ENCODE data around the gene ELP5.

ELP5 gene

GRCh38 chr17:7282752-7283321, 30.8 kb downstream of the ELP5 start:
- in situ Hi-C loops (cut with MboI; ENCODE audit: low sequenced_read_pairs), result no loop called here

DNA sequence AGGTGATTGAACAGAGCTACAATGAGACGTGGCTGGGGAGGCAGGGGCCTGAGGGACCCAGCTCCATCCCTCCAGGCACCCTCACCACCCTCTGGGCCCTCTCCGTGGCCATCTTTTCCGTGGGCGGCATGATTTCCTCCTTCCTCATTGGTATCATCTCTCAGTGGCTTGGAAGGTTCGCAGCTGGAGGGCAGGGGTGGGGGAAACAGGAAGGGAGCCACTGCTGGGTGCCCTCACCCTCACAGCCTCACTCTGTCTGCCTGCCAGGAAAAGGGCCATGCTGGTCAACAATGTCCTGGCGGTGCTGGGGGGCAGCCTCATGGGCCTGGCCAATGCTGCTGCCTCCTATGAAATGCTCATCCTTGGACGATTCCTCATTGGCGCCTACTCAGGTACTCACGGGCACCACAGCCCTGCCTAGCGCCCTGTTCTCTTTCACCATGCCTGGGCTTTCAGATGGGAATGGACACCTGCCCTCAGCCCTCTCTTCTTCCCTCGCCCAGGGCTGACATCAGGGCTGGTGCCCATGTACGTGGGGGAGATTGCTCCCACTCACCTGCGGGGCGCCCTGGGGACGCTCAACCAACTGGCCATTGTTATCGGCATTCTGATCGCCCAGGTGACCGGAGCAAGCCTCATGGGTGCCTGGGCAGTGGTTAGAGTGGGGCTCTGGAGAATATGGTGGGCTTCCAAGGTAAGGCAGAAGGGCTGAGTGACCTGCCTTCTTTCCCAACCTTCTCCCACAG, 31.6 kb downstream of the ELP5 start:
- in situ Hi-C loops (cut with MboI; ENCODE audit: low sequenced_read_pairs), result no loop called here

GRCh38 chr17:7284911-7285310, 32.9 kb downstream of the ELP5 start:
- in situ Hi-C loops (cut with MboI; ENCODE audit: low sequenced_read_pairs), result no loop called here

DNA sequence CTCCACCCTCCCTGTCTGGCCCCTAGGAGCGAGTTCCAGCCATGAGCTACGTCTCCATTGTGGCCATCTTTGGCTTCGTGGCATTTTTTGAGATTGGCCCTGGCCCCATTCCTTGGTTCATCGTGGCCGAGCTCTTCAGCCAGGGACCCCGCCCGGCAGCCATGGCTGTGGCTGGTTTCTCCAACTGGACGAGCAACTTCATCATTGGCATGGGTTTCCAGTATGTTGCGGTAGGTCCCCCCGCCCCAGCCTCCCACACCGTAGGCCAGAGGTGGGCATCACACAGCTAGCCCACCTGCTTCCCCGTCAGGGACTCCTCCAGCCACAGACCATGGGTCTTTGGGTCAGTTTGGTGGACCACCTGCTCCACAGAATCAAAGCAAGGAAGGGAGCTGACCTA, 33.7 kb downstream of the ELP5 start:
- in situ Hi-C loops (cut with MboI; ENCODE audit: low sequenced_read_pairs), result no loop called here

- in situ Hi-C loops (cut with MboI; ENCODE audit: low sequenced_read_pairs), result no loop called here
Observed at GRCh38 chr17:7289256-7290032, 37.4 kb downstream of the ELP5 start.

DNA sequence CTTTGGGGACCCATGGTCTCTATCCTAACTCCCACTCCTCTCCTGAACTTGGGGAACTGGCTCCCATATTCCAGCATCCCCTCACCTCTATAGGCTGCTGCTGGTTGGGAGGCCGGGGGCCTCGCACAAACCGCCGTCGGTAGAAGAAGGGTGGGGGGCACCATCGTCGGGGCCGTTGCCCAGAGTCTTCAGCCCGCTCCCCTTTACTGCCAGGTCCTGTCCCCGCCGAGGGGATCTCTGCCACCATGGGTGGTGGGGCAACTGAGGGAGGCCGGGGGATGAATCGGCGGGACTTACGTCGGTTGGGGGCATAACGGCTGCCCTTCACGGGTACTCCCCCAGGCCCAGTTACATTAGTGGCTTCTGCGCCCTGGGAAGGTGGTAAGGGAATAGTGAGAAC, 38.2 kb downstream of the ELP5 start:
- in situ Hi-C loops (cut with MboI; ENCODE audit: low sequenced_read_pairs), result no loop called here

GRCh38 chr17:7290685-7291084, 38.7 kb downstream of the ELP5 start:
- in situ Hi-C loops (cut with MboI; ENCODE audit: low sequenced_read_pairs), result no loop called here

DNA sequence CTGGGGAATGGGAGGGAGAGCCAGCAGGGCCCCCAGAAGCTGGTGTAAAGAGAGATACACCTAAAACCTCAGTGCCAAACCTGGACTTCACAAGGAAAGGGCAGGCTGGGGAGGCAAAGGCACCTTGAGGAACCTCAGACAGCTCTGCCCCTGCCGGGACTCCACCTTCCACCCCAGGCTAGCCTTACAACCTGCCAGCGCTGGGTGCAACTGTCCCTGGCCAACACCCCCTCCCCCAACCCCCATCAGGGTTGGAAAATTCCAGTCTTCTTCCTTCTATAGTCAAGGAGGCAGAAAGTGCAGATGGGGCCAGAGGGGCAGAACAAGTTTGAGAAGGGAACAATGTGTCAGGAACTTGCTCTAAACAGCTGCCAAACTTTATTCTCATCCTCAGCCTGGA, 40.2 kb downstream of the ELP5 start:
- in situ Hi-C loops (cut with MboI; ENCODE audit: low sequenced_read_pairs), result no loop called here

DNA sequence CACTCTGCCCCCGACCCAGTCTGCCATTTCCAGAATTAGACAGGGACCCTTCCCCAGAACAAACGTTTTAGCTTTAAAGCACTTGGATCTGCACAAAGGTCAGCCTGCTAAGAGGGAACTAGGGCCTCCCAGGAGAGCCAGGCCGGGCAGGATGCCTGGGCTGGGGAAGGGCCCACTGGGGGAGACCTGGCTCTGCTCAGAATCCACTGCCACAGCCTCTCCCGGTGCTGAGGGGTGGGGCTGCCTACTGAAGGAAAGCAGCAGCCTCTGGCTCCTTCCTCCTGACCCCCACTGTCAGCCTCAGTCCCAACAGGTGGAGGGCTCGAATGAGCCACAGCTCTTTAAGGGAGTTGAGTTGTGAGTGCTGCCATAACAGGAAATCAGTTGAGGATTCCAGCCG, 40.7 kb downstream of the ELP5 start:
- in situ Hi-C loops (cut with MboI; ENCODE audit: low sequenced_read_pairs), result no loop called here

DNA sequence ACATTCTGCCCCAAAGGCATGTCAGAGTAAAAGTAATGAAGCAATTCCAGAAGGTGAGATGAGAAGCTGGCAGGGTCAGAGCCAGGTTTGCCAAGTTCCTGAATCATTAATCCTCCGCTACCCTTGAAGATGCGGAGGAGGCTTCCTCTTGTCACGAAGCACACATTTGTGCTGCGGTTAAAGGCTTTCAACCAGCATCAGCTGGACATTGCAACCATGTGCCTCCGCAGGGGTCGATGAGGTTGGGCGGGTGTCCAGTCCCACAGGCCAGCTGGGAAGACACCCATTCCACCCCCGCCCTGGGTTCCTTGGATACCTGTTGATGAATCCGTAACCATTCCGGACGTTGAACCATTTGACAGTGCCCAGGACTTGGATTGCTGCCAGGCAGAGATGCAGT, 41.1 kb downstream of the ELP5 start:
- in situ Hi-C loops (cut with MboI; ENCODE audit: low sequenced_read_pairs), result no loop called here

- in situ Hi-C loops (cut with MboI; ENCODE audit: low sequenced_read_pairs), result no loop called here
Observed at GRCh38 chr17:7293816-7294613, 42.0 kb downstream of the ELP5 start.

DNA sequence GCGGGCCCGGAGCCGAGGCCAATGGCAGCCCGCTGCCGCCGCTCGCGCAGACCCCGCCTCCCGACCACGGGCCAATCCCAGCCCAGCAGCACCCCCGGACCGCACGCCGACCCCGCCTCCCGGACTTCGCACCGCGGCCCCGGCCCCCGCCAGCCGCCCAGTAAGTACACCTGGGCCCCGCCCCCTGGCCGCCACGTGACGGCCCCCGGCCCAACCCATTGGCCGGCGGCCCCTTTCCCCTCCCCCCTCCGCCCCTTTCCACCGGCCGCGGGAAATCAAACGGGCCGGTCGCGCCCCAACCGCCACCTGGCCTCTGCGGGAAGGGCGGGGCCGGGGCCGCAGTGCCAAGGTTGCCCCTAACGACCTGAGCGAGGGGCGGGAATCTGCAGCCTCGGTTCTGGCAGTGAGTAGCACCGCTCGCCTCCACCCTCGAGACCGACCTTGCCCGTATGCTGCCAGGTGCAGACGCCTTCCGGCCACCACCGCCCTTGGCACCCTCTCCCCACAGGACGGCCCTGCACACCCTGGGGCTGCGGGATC, 42.7 kb downstream of the ELP5 start, which contains the start of gene YBX2:
Gene YBX2 (minus strand): TSS at position 26 of the 540 bp plus-strand sequence. CDS start 139 bp downstream, outside the sequence.
- in situ Hi-C loops (cut with MboI; ENCODE audit: low sequenced_read_pairs), result no loop called here

DNA sequence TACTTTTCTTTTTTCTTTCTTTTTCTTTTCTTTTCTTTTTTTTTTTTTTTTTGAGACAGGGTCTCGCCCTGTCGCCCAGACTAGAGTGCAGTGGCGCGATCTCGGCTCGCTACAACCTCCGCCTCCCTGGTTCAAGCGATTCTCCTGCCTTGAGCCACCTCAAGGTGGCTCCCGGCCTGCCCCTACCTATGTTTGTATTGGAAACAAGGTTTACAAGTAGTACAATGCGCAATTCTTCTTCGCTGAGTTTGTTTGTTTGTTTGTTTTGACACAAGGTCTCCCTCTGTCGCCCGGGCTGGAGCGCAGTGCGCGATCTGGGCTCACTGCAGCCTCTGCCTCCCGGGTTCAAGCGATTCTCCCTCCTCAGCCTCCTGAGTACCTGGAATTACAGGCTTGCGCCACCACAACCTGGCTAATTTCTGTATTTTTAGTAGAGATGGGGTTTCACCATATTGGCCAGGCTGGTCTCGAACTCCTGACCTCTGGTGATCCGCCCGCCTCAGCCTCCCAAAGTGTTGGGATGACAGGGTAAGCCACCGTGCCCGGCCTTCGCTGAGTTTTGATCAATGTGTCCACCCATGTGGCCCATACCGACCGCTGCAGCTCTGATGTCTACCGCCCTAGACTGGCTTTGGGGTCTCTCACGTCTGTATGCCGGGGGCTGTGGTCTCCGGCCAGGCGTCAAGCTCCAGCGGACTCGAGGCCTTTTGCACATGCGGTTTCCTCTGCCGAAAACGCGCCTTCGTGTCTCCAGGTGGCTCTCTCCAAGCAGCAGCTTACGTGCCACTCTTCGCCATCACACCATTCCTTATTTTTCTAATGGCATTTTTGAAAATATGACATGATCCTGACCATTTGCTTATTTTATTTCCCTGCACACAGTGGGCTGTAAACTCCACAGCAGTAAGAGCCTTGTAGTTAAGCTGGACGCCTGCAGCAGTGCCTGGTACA, 43.5 kb downstream of the ELP5 start:
- in situ Hi-C loops (cut with MboI; ENCODE audit: low sequenced_read_pairs), result no loop called here

DNA sequence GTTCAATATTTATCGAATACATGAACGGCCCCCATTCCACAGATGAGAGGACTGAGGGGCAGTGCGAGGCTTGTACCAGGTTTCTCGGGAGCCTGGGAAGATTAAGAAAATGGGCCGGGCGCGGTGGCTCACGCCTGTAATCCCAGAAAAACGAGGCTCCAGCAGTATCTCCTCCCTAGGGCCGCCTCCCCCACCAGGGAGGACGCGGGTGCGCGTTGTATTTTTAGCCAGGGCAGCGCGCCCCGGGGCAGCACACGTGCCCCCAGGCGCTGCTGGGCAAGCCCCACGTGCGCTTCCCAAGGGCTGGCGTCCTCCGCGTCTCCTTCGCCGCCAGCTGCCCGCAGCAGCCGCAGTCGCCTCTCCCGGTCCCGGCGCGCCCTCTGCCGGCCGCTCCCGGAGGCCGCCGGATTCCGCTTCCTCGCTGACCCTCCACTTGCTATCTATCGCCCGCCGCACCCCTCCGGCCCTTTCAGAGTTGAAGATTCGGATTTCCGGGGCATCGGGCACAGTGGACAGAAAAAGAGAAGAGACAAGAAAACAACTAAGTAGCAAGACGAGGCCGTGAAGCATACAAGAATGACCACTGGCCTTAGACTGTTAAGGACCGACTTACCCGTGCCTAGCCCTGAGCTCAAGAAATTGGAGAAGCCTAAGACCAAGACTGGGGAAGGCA, 44.3 kb downstream of the ELP5 start:
- in situ Hi-C loops (cut with MboI; ENCODE audit: low sequenced_read_pairs), result no loop called here

DNA sequence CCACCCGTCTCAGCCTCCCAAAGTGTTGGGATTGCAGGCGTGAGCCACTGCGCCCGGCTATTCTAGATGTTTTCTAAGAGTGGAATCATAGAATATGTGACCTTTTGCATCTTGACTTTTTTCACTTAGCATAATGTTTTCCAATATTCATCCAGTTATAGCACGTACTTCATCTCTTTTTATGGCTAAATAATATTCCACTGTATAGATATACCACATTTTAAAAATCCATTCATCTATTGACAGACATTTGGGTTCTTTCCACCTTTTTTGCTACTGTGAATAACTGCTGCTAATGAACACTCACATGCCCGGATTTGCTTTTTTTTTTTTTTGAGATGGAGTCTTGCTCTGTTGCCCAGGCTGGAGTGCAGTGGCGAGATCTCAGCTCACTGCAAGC, 52.2 kb downstream of the ELP5 start:
- in situ Hi-C loops (cut with MboI; ENCODE audit: low sequenced_read_pairs), result no loop called here

DNA sequence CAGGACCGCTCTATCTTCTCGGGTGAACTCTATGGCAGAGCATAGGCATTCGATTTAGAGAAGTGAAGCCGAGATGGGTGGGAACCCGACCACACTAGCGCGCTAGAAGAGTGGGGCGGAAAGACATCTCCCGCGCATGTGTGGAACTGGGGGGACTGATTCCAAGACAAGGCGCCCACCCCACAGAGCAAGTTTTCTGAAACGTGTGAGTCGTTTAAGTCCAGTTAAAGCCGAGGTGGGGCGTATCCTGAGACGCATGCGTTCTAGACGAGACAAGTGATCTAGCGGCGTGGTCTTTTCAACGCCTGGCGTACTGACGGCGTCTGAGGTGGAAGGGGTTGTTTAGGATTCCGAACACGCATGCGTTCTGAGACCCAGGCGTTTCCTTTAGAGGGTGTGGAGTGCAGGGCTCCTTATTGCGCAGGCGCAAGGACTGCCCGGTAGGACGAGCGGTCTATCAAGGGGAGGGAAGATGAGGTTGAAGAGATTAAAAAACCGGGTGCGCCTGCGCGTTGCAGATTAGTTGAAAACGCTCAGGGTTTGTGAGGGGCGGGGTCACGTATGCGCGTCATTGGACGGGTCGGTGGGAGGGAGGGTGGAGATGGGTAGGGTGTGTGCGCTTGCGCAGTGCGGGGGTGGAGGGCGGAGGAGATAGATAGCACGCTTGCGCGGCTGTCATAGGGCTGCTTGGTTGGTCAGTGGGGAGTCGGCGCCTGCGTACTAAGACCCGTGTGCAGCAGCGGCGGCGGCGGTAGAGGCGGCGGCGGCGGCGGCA, 55.1 kb downstream of the ELP5 start, which contains the start of gene EIF5A:
Gene EIF5A (plus strand): TSS at position 718 of the 775 bp plus-strand sequence. CDS start 2,008 bp downstream, outside the sequence.
- in situ Hi-C loops (cut with MboI; ENCODE audit: low sequenced_read_pairs), result no loop called here

GRCh38 chr17:7307686-7308624, 55.9 kb downstream of the ELP5 start:
- in situ Hi-C loops (cut with MboI; ENCODE audit: low sequenced_read_pairs), result no loop called here

All from HL-60/S4 treated with retinoic acid at 250 ng/mL for 4 days and 3 days (cell line).